ENCODE data around the gene LRRN2. TPM values are rescaled to one million over a fixed set of nuclear protein-coding genes. Genes with fewer than 3 reads are reported as not detected.
"Not testable (repeated sequence)": the region's sequence is repeated elsewhere in the genome, so short reads cannot be mapped to it uniquely, and the experiment has no call there.

Gene LRRN2
- total RNA-seq (2014; rRNA removed; shearing (Covaris generic)), result not detected in 2 replicates

GRCh38 chr1:204685236-204686006 is at the start of gene LRRN2:
LRRN2 (minus strand) TSS chr1:204685738; CDS start chr1:204619992, 65,746 bp downstream.
- DNase-seq (ENCODE audit: low read depth), result no peak

- no peak for DNase-seq (ENCODE audit: low read depth)
Observed at GRCh38 chr1:204735042-204735441, 49.5 kb upstream of the LRRN2 start.

GRCh38 chr1:204733869-204734596 is 48.5 kb upstream of the LRRN2 start:
- no peak for DNase-seq (ENCODE audit: low read depth)

DNA sequence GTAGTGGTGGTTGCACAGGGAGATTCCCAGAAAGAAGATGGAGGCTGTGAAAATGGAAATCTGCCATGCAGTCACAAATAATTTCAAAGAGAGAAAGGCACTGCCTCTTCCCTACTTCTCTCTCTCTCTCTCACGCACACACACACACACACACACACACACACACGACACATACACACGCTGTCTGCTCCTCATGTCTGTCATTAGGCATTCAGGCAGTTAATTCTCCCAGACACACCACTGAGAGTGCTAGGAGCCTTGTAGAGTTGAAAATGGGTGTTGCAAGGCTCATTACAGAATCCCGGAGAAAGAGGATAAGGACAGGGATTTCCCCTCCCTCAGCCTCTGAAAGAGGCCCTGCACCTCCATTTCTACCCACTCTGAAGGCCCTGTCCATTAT is 47.8 kb upstream of the LRRN2 start:
- DNase-seq (ENCODE audit: low read depth), result no peak

GRCh38 chr1:204731985-204732575 is 46.5 kb upstream of the LRRN2 start:
- DNase-seq (ENCODE audit: low read depth), result no peak

- DNase-seq (ENCODE audit: low read depth), result no peak
Observed at GRCh38 chr1:204731509-204731908, 46.0 kb upstream of the LRRN2 start.

GRCh38 chr1:204730826-204731459 is 45.4 kb upstream of the LRRN2 start:
- no peak for DNase-seq (ENCODE audit: low read depth)

- DNase-seq (ENCODE audit: low read depth), result no peak
Observed at GRCh38 chr1:204729516-204729915, 44.0 kb upstream of the LRRN2 start.

DNA sequence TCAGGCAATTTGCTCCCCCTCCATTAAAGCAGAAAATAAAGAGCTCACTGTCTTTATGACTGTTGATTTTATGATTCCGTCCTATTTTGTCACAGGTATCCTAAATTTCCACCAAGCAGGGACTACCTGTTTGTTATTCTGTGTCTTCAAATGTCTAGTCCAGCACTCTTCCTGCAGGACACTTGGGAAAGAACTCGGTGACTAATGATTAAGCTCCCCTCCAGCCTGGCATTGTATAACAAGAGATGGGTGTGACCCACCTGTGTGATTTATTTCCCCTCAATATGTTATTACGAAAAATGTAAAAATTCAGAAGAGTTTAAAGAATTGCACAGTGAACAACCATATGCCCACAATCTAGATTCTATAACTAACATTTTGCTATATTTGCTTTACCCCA is 42.9 kb upstream of the LRRN2 start:
- DNase-seq (ENCODE audit: low read depth), result no peak

GRCh38 chr1:204728045-204728444 is 42.5 kb upstream of the LRRN2 start:
- no peak for DNase-seq (ENCODE audit: low read depth)

DNA sequence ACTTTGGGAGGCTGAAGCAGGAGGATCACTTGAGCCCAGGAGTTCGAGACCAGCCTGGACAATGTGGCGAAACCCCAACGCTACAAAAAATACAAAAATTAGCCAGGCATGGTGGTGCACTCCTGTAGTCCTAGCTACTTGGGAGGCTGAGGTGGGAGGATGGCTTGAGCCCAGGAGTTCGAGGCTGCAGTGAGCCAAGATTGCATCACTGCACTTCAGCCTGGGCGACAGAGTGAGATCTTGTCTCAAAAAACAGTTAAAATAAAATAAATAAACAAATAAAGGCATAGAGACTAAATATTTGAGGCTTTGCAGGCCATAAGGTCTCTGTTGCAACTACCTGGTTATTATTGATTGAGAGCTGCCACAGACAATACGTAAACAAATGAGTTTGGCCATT is 41.9 kb upstream of the LRRN2 start:
- DNase-seq (ENCODE audit: low read depth), result not testable (repeated sequence)

GRCh38 chr1:204726478-204726877 is 40.9 kb upstream of the LRRN2 start:
- no peak for DNase-seq (ENCODE audit: low read depth)

- no peak for DNase-seq (ENCODE audit: low read depth)
Observed at GRCh38 chr1:204725821-204726448, 40.4 kb upstream of the LRRN2 start.

- DNase-seq (ENCODE audit: low read depth), result no peak
Observed at GRCh38 chr1:204723131-204723787, 37.7 kb upstream of the LRRN2 start.

- DNase-seq (ENCODE audit: low read depth), result no peak
Observed at GRCh38 chr1:204721373-204722055, 36.0 kb upstream of the LRRN2 start.

GRCh38 chr1:204716660-204717059 is 31.1 kb upstream of the LRRN2 start:
- no peak for DNase-seq (ENCODE audit: low read depth)

- no peak for DNase-seq (ENCODE audit: low read depth)
Observed at GRCh38 chr1:204714861-204715511, 29.4 kb upstream of the LRRN2 start.

GRCh38 chr1:204714194-204714860 is 28.8 kb upstream of the LRRN2 start:
- DNase-seq (ENCODE audit: low read depth), result no peak

DNA sequence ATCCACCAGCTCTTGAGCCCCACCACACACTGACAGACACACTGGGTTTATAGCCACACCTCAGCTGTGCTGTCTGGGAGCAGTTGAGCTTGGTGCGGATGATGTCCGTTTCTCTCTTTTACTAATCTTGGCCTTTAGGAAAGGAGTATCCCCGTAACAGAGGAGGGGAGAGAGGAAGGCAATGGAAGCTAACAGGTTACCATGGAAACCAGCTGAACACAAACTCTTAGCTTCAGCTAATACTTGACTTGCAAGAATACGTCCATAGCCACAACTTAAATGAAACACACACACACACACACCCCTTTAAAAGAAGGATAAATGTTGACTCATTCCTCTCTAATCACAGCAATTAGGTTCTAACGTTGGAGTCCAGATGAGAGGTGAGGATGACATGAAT is 28.0 kb upstream of the LRRN2 start:
- DNase-seq (ENCODE audit: low read depth), result no peak

All from RPMI7951 (cell line).